AG20443 (cell line): ENCODE results near the gene CCT6B.
A peak's percentile ranks its signal among the peaks of the same experiment; 100 is the strongest.
"Not testable (repeated sequence)": the region's sequence is repeated elsewhere in the genome, so short reads cannot be mapped to it uniquely, and the experiment has no call there.

Source experiments
- DNase-seq: peaks from one replicate; pipeline ENCODE4 v3.0.0; 2012; ENCODE audit warnings: low spot score, mixed read lengths

CCT6B gene

GRCh38 chr17:34979650-34980352 lies 18.5 kb upstream of the CCT6B start:
- peak; percentile 21 for DNase-seq

- no peak for DNase-seq
Measured at GRCh38 chr17:34979153-34979552, 17.9 kb upstream of the CCT6B start.

GRCh38 chr17:34974794-34975785 lies 13.8 kb upstream of the CCT6B start:
- no peak for DNase-seq

- no peak for DNase-seq
Measured at GRCh38 chr17:34974179-34974578, 12.9 kb upstream of the CCT6B start.

- DNase-seq, result no peak
Measured at GRCh38 chr17:34958438-34958837, 2.8 kb downstream of the CCT6B start.

GRCh38 chr17:34950780-34951179 lies 10.5 kb downstream of the CCT6B start:
- DNase-seq, result not testable (repeated sequence)

GRCh38 chr17:34930283-34930682 lies 31.0 kb downstream of the CCT6B start:
- DNase-seq, result no peak

GRCh38 chr17:34926661-34927060 lies 34.6 kb downstream of the CCT6B start:
- no peak for DNase-seq

- DNase-seq, result no peak
Measured at GRCh38 chr17:34920676-34921075, 40.6 kb downstream of the CCT6B start.

GRCh38 chr17:34917381-34917780 lies 43.9 kb downstream of the CCT6B start:
- no peak for DNase-seq

- no peak for DNase-seq
Measured at GRCh38 chr17:34916120-34916519, 45.1 kb downstream of the CCT6B start.

- no peak for DNase-seq
Measured at GRCh38 chr17:34913001-34913400, 48.3 kb downstream of the CCT6B start.

GRCh38 chr17:34909040-34909439 lies 52.2 kb downstream of the CCT6B start:
- DNase-seq, result no peak

GRCh38 chr17:34902831-34903547 lies 58.3 kb downstream of the CCT6B start:
- no peak for DNase-seq

GRCh38 chr17:34899643-34900291 lies 61.5 kb downstream of the CCT6B start:
- no peak for DNase-seq

- DNase-seq, result no peak
Measured at GRCh38 chr17:34895383-34895782, 65.9 kb downstream of the CCT6B start.

GRCh38 chr17:34894964-34895363 lies 66.3 kb downstream of the CCT6B start:
- no peak for DNase-seq

GRCh38 chr17:34892461-34893249 lies 68.6 kb downstream of the CCT6B start:
- DNase-seq, result peak; percentile 35

GRCh38 chr17:34886831-34887230 lies 74.4 kb downstream of the CCT6B start:
- DNase-seq, result no peak

GRCh38 chr17:34885076-34885475 lies 76.2 kb downstream of the CCT6B start:
- no peak for DNase-seq

GRCh38 chr17:34884597-34884996 lies 76.7 kb downstream of the CCT6B start:
- no peak for DNase-seq
